Measurements from ENCODE around the gene GPR180.

GPR180 gene

DNA sequence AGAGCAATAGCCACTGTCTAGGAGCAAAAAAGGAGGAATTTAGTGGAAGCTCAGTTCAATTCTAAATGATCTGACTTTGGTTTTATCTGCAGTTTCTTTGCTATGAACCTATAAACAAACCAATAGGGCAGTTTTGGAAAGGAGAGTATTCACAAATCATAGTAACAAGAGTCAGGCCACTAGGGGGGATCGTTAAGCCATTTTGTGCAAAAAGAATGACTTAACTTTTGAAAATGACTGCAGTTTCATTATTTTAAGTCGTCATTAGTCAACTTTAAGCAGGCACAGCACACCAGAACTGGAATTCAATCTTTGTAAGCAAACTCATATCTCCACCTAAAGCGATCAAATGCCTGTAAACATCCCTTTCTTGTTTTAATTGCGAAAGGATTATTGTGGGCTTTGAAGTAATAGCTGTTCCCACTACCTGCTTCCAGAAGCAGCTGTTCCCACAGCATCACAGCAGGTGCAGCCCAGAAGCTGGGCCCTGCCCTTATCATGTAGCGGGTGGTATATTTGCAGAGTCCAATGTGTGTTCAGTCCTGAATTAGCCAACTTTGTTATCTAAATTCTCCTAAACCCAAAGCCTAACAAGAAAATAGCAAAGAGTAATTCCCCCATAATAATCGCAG is 59.2 kb downstream of the GPR180 start:
- H3K4me1 ChIP-seq (ENCODE audit: insufficient read depth, insufficient read length): peaks cover 3% of the 10 kb centered on the region
- H3K9ac ChIP-seq (ENCODE audit: insufficient read length, low read depth): no peak overlapping the region
- H3K9me3 ChIP-seq (ENCODE audit: insufficient read depth, low read length): no peaks in the 10 kb centered on the region
- TF ChIP-seq ZNF274 (IDR thresholded peaks at IDR 0.05; ENCODE audit: low read depth, low read length) (no peak), SUZ12 (IDR thresholded peaks at IDR 0.05; ENCODE audit: extremely low read depth, insufficient read depth, insufficient read length) (no peak), YY1 (IDR thresholded peaks at IDR 0.05; ENCODE audit: insufficient read depth, insufficient read length) (no peak)
- no peak overlapping the region for H3K4me3 ChIP-seq (ENCODE audit: insufficient read length, low read depth)
- no peak for DNase-seq (ENCODE audit: low read depth, low spot score)
- no peaks in the 10 kb centered on the region for H3K36me3 ChIP-seq (ENCODE audit: insufficient read depth, insufficient read length, low read length)
- H3K27me3 ChIP-seq (ENCODE audit: insufficient read depth, insufficient read length): no peaks in the 10 kb centered on the region

DNA sequence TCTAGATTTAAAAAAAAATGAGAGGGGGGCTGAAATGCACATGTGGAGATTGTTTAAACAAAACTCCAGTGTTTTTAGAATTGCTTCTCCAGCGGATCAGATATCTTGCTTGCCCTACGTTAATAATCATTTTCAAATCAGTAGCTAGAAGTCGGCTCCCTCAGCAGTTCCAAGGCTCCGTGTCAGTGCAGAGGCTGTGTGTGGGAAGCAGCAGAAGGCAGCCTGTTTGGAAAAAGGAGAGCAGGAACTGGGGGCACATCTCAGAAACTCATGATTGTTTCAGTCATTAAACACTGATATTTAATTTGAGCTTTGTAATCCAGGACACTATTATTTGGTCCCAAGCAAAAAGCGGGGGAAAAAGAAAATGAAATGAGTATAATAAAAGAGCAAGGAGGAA is 59.7 kb downstream of the GPR180 start:
- TF ChIP-seq YY1 (IDR thresholded peaks at IDR 0.05; ENCODE audit: insufficient read depth, insufficient read length) (no peak), ZNF274 (IDR thresholded peaks at IDR 0.05; ENCODE audit: low read depth, low read length) (no peak), SUZ12 (IDR thresholded peaks at IDR 0.05; ENCODE audit: extremely low read depth, insufficient read depth, insufficient read length) (no peak)
- Histone ChIP-seq H3K9ac (ENCODE audit: insufficient read length, low read depth) (no peak overlapping the region), H3K36me3 (ENCODE audit: insufficient read depth, insufficient read length, low read length) (no peaks in the 10 kb centered on the region), H3K27me3 (ENCODE audit: insufficient read depth, insufficient read length) (no peaks in the 10 kb centered on the region), H3K4me3 (ENCODE audit: insufficient read length, low read depth) (no peak overlapping the region), H3K9me3 (ENCODE audit: insufficient read depth, low read length) (no peaks in the 10 kb centered on the region), H3K4me1 (ENCODE audit: insufficient read depth, insufficient read length) (peaks cover 3% of the 10 kb centered on the region)
- no peak for DNase-seq (ENCODE audit: low read depth, low spot score)

DNA sequence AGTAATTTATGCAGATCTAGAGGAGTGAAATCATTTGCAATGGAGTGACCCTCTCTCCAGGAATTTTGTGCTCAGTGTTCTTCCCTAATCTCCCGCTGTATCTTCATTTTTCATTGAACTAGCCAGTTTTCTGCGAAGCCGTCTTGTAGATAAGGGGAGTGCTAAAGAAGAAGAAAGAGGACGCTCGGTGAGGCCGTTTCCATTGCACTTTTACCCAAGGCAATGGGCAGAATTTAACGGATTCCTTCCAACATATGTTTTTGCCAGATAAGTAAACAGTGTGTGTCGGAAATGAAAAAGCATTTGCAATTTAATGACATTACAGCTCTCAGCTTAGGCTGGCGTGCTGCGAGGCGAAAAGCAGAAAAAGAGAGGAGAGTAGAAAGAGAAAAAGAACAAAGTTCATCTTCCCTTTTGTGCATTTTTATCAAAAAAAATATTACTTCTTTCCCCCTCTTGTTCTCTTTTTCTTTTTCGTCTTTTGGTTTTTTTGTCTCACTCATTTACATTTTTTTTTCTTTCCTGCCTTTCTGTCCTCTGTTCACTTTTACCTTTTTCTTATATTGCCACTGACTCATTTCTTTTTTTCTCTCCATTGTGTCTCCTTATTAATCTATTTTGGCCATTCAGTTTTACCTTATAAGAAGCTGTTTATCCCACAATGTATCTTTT is 60.8 kb downstream of the GPR180 start:
- no peak for DNase-seq (ENCODE audit: low read depth, low spot score)
- TF ChIP-seq YY1 (IDR thresholded peaks at IDR 0.05; ENCODE audit: insufficient read depth, insufficient read length) (no peak), ZNF274 (IDR thresholded peaks at IDR 0.05; ENCODE audit: low read depth, low read length) (no peak), SUZ12 (IDR thresholded peaks at IDR 0.05; ENCODE audit: extremely low read depth, insufficient read depth, insufficient read length) (no peak)
- Histone ChIP-seq H3K9me3 (ENCODE audit: insufficient read depth, low read length) (no peaks in the 10 kb centered on the region), H3K9ac (ENCODE audit: insufficient read length, low read depth) (no peak overlapping the region), H3K36me3 (ENCODE audit: insufficient read depth, insufficient read length, low read length) (no peaks in the 10 kb centered on the region), H3K27me3 (ENCODE audit: insufficient read depth, insufficient read length) (no peaks in the 10 kb centered on the region), H3K4me1 (ENCODE audit: insufficient read depth, insufficient read length) (no peaks in the 10 kb centered on the region), H3K4me3 (ENCODE audit: insufficient read length, low read depth) (no peak overlapping the region)

DNA sequence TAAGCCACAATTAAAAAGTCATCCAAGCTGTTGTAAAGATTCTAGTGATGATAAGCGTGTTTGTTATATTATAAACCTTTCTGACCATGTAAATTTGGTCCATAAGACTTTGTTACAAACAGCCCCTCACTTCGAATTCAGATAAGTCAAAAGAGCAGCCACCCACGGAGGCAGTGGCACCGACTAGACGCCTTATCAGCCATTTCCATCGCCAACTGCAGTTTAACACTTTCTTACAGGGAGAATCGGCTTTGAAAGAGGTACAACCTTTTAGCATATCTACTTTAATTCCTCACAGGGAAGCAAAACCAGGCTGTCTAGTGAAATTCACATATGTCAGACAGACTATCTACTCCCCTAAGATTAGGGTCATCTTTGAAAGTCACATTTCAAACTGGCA is 63.2 kb downstream of the GPR180 start:
- DNase-seq (ENCODE audit: low read depth, low spot score): no peak
- TF ChIP-seq YY1 (IDR thresholded peaks at IDR 0.05; ENCODE audit: insufficient read depth, insufficient read length): no peak
- TF ChIP-seq ZNF274 (IDR thresholded peaks at IDR 0.05; ENCODE audit: low read depth, low read length): no peak
- no peak for TF ChIP-seq SUZ12 (IDR thresholded peaks at IDR 0.05; ENCODE audit: extremely low read depth, insufficient read depth, insufficient read length)
- H3K9me3 ChIP-seq (ENCODE audit: insufficient read depth, low read length): no peaks in the 10 kb centered on the region
- no peak overlapping the region for H3K9ac ChIP-seq (ENCODE audit: insufficient read length, low read depth)
- H3K4me3 ChIP-seq (ENCODE audit: insufficient read length, low read depth): no peak overlapping the region
- H3K4me1 ChIP-seq (ENCODE audit: insufficient read depth, insufficient read length): no peaks in the 10 kb centered on the region
- no peaks in the 10 kb centered on the region for H3K36me3 ChIP-seq (ENCODE audit: insufficient read depth, insufficient read length, low read length)
- H3K27me3 ChIP-seq (ENCODE audit: insufficient read depth, insufficient read length): no peaks in the 10 kb centered on the region

DNA sequence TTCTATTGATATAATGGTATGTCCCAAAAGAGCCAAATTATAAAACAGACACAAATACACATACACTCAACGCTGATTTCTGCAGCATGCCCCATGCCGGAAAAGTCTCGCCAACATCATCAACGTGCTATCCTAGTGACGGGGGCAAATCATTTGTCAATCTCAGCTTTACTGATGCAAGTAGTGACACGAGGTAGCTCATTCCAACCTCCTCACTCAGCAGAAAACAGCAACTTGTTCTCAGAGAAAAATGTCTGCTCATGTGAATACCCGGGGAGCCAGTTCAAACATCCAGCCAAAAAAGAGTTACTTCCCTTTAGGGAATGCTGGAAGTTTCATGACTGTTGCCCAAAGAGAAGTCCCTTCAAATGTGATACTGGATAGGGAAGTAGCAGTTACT is 64.4 kb downstream of the GPR180 start:
- H3K9ac ChIP-seq (ENCODE audit: insufficient read length, low read depth): no peak overlapping the region
- TF ChIP-seq ZNF274 (IDR thresholded peaks at IDR 0.05; ENCODE audit: low read depth, low read length): no peak
- no peak for TF ChIP-seq YY1 (IDR thresholded peaks at IDR 0.05; ENCODE audit: insufficient read depth, insufficient read length)
- no peak for TF ChIP-seq SUZ12 (IDR thresholded peaks at IDR 0.05; ENCODE audit: extremely low read depth, insufficient read depth, insufficient read length)
- DNase-seq (ENCODE audit: low read depth, low spot score): no peak

DNA sequence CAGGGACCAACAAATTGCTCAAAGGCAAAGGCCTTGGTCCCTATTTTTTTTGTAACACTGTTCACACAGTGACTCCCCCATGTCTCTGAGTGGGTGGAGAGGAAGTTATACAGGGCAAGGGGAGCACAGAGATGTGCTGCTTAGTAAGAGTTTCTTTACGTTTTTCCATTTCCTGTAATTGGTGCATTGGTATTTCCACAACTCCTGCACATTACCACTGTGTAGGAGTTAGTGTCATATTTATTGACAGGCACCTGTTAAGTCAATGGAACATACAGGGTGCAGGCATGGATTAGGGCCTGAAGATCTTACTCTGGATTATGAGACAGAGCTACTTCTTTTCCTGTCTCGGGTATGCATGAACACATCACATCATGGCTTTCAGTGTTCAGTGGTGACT is 65.5 kb downstream of the GPR180 start:
- Histone ChIP-seq H3K36me3 (ENCODE audit: insufficient read depth, insufficient read length, low read length) (no peaks in the 10 kb centered on the region), H3K4me3 (ENCODE audit: insufficient read length, low read depth) (no peak overlapping the region), H3K9me3 (ENCODE audit: insufficient read depth, low read length) (no peaks in the 10 kb centered on the region), H3K4me1 (ENCODE audit: insufficient read depth, insufficient read length) (no peaks in the 10 kb centered on the region), H3K9ac (ENCODE audit: insufficient read length, low read depth) (no peak overlapping the region), H3K27me3 (ENCODE audit: insufficient read depth, insufficient read length) (no peaks in the 10 kb centered on the region)
- DNase-seq (ENCODE audit: low read depth, low spot score): no peak
- TF ChIP-seq SUZ12 (IDR thresholded peaks at IDR 0.05; ENCODE audit: extremely low read depth, insufficient read depth, insufficient read length) (no peak), ZNF274 (IDR thresholded peaks at IDR 0.05; ENCODE audit: low read depth, low read length) (no peak), YY1 (IDR thresholded peaks at IDR 0.05; ENCODE audit: insufficient read depth, insufficient read length) (no peak)

More for the DNA sequence above, 64.4 kb downstream of the GPR180 start:
- no peak overlapping the region for H3K4me3 ChIP-seq (ENCODE audit: insufficient read length, low read depth)
- H3K9me3 ChIP-seq (ENCODE audit: insufficient read depth, low read length): no peaks in the 10 kb centered on the region
- no peaks in the 10 kb centered on the region for H3K4me1 ChIP-seq (ENCODE audit: insufficient read depth, insufficient read length)
- no peaks in the 10 kb centered on the region for H3K36me3 ChIP-seq (ENCODE audit: insufficient read depth, insufficient read length, low read length)
- H3K27me3 ChIP-seq (ENCODE audit: insufficient read depth, insufficient read length): no peaks in the 10 kb centered on the region

DNA sequence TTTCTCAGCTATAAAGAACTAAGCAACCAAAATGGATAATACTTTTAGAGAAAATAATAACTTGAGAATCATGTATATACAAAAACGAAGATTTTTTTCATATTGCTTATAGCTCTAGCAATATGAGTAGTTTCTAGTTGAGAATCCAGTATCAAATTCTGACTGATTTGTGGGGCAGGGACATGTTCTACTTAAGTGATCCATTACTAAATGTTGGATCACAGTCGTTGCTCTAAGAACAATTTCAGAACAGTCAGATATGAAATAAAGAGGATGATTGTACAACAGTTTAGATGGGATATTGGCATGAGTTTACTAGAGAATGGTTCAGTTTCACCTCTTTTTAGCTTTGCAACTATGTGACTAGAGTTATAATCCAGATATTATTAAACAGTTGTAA is 70.7 kb downstream of the GPR180 start:
- no peaks in the 10 kb centered on the region for H3K9me3 ChIP-seq (ENCODE audit: insufficient read depth, low read length)
- H3K4me1 ChIP-seq (ENCODE audit: insufficient read depth, insufficient read length): no peaks in the 10 kb centered on the region
- no peak overlapping the region for H3K4me3 ChIP-seq (ENCODE audit: insufficient read length, low read depth)
- H3K36me3 ChIP-seq (ENCODE audit: insufficient read depth, insufficient read length, low read length): no peaks in the 10 kb centered on the region
- no peak for TF ChIP-seq YY1 (IDR thresholded peaks at IDR 0.05; ENCODE audit: insufficient read depth, insufficient read length)
- TF ChIP-seq ZNF274 (IDR thresholded peaks at IDR 0.05; ENCODE audit: low read depth, low read length): no peak
- no peak for TF ChIP-seq SUZ12 (IDR thresholded peaks at IDR 0.05; ENCODE audit: extremely low read depth, insufficient read depth, insufficient read length)
- DNase-seq (ENCODE audit: low read depth, low spot score): no peak
- H3K9ac ChIP-seq (ENCODE audit: insufficient read length, low read depth): no peak overlapping the region
- H3K27me3 ChIP-seq (ENCODE audit: insufficient read depth, insufficient read length): no peaks in the 10 kb centered on the region

Measured in NT2/D1 (cell line).